COLO668 (cell line): ENCODE data around the gene PPM1N.

Experiments used
- DNase-seq: peaks from one replicate; lab custom pipeline; 2025; ENCODE audit not compliant: unreplicated experiment; lab: John Stamatoyannopoulos, UW

The PPM1N gene

DNA sequence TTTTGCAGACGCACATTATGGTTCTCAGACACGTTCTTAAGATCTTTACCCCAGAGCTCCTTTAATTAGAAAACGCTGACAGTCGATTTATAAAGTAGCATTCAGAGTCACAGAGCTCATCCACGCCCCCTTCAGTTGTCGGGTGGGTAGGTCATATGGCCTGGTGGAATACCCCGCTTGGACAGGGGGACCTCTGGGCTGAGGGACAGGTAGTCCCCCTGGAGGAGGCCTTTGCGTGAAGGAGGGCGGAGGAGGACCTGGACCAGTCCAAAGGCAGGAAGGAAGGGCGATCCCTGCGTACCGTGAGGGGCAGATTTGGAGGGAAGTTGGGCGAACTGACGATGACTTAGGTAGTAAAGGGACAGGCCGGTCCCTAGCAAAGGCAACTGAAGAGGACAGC lies 29.5 kb downstream of the PPM1N start:
- DNase-seq: no peak

DNA sequence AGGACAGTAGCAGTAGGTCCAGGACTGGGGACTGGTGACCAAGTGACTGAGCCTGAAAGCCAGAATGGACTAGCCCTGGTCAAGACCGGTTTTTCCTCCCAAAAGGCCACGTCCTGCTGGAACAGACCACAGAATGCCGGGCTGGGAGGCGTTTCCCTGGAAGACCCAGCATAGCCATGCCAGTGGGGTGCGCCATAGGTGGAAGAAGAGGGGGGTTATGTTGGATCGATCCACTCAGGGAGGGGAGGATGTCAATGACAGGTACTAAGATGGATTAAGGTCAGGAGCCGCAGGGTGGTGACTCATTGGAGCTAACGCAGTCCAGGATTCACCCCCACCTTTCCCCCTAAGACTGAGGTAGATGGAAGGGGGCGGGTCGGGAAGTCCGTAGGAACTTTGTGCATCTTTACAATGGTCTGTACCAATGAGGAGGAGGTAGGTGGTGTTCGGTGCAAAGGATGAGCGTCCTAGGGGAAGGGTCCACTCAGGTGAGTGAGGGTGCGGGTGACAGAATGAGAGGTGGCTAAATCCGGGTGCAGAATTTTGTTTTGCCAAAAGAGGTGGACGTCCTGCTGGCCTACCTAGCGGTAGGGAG lies 30.0 kb downstream of the PPM1N start:
- DNase-seq: peak; percentile 48

DNA sequence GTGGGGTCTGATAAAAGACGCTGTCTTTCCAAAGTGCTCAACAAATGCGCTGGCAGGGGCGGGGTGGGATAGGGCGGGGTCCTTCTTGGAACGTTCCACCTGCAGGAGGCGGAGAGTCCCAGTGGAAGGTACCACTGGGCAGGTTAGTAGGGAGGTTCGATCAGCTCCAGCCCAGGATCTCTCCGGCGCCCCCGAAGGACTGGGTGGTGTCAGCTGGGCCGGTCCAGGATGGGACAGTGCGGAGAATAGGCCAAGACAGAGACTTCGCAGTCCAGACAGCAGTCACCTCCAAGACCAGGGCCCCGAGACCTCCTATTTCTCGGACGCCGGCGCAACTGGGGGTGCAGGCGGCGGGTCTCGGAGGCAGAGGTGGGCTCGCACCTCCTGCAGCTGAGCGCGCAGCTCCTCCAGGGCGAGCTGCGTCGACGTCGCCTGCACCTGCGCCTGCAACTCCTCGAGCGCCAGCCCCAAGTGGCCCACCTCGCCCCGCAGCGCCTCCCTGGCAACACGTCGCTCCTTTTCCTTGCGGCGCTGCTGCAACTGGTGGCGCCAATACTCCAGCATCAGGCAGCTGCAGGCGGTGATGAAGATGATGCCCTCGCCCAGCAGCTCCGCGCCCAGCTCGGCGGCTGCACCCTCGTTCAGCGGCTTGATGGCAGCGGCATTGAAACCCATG lies 30.6 kb downstream of the PPM1N start:
- DNase-seq: peak; percentile 59

DNA sequence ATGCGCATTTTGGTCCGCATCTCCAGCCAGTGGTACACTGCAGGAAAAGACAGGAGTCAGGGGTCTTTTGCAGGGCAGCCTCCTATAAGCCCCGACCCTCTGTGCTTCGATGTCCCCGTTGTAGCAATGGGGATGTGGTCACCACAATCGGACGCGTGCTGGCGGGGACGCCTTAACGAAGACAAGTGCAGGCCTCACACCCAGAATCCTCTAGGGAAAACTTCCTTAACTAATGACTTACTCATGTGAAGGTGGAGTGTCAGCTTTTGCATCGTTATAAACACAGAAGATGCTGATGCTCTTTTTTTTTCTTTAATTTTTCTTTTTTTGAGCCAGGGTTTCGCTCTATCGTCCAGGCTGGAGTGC lies 31.2 kb downstream of the PPM1N start:
- DNase-seq: no peak

DNA sequence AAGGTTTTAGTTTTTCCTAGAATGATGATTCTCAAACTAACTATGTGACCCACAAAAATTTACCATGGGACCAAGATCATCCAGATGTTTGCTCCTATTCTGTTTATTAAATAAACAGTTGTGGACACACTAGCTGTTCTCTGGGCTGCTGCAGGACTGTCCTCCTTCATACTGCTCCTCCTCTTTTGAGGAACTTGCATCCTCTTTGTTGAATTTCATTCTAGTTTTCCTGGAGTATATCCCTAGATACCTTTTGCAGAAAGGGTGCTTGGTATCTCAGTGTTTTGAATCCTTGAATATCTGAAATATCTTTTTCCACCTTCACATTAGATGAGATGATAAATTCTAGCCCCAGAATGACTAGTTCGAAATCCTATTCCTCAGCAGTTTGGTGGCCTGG lies 33.1 kb downstream of the PPM1N start:
- no peak for DNase-seq

DNA sequence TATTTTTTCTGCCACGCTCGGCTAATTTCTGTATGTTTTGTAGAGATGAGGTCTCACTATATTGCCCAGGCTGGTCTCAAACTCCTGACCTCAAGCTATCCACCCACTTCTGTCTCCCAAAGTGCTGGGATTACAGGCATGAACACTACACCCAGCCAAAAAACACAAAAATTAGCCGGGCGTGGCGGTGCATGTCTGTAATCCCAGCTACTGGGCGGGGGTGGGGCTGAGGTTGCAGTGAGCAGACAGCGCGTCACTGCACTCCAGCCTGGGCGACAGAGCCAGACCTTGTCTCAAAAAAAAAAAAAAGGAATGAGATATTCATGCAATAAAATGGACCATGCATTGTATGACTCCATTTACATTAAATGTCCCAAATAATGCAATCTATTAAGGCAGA lies 41.2 kb downstream of the PPM1N start:
- DNase-seq: no peak

DNA sequence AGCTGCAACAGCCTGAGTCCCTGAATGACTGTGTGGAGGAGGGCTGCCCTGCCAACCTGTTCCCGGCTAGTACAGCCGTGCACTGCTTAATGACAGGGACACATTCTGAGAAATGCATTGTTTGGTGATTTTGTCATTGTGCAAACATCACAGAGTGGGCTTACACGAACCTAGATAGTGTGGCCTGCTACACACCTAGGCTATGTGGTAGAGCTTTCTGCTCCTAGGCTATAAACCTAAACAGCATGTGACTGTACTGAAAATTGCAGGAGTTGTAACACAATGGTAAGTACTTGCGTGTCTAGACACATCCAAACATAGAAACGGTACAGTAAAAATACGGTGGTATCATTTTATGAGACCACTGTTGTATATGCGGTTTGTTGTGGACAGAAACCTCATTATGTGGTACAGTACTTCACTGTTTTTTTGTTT lies 44.0 kb downstream of the PPM1N start:
- DNase-seq: no peak

DNA sequence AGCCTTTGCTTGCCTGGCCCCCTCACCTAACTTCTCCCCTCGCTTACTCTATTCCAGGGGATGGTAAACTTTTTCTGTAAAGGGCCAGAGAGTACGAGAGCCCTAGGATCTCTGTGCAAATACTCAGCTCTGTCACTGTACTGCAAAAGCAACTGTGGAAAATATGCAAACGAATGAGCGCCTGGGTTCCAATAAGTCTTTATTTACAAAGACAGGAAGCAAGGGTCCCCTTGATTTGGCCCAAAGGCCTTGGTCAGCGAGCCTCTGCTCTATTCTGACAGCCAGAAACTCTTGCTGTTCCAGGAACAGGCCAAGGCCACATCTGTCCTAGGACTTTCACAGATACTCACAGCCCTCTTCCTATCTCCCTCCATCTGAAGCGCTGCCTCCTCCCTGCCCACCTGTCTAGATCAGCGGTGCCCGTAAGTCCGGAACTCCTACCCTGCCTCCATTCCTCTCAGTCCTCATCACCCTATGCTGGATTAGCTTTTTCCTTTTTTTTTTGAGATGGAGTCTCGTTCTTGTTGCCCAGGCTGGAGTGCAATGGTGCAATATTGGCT lies 49.0 kb downstream of the PPM1N start:
- no peak for DNase-seq

DNA sequence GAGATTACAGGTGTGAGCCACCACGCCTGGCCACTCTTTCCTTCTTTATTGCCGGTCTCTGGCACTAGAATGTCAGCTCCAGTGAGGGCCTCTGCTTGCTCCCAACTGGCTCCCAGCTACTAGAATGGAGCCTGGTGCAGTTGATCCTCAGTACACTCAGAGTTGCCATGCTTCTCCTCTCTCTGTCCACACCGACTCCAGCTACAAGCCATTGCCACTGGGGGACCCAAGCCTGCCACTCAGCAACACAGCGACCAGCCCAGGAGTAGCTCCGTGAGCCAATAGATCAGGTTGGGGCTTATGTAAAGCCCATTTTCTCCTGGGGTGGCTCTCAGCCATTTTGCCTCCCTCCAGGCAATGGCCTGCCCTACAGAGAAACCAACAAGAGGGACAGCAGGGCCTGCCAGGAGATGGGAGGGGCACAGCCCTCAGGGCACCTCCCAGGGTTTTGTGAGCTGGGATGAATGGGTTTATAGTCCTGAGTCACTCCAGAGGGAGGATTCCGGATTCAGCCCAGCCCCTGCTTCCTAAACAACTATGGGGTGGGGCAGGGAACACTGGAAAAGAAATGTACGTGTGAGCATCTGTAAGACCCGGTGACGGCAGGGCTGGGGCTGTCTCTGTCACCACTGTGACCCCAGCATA lies 49.8 kb downstream of the PPM1N start:
- no peak for DNase-seq
